H9 (cell line): Measurements from ENCODE around the gene BASP1. TPM values are rescaled to one million over a fixed set of nuclear protein-coding genes. Genes with fewer than 3 reads are reported as not detected.

Experiments
- DNase-seq: peaks from one replicate; pipeline ENCODE4 v3.0.0-alpha.2; 2017
- H2AFZ ChIP-seq: one replicate; pipeline ENCODE4 v1.6.1; 2013; ENCODE audit warnings: mild to moderate bottlenecking, low read length, control low read depth, moderate library complexity
- H2AK5ac ChIP-seq: 2 replicates; pipeline ENCODE4 v1.6.1; 2013; ENCODE audit warnings: low read length, control low read depth, mixed read lengths; ENCODE audit not compliant: insufficient read length
- H2BK120ac ChIP-seq: one replicate; pipeline ENCODE4 v1.6.1; 2013; ENCODE audit warnings: low read depth, mild to moderate bottlenecking, low read length, control low read depth, inconsistent platforms; ENCODE audit not compliant: poor library complexity, severe bottlenecking
- H2BK12ac ChIP-seq: 2 replicates; pipeline ENCODE4 v1.6.1; 2013; ENCODE audit warnings: low read length, control low read depth, mixed read lengths, low read depth; ENCODE audit not compliant: insufficient read length
- H2BK15ac ChIP-seq: 2 replicates; pipeline ENCODE4 v1.6.1; 2013; ENCODE audit warnings: low read depth, low read length, control low read depth
- H2BK20ac ChIP-seq: one replicate; pipeline ENCODE4 v1.6.1; 2013; ENCODE audit warnings: low read depth, mild to moderate bottlenecking, low read length, control low read depth, inconsistent platforms; ENCODE audit not compliant: poor library complexity, severe bottlenecking
- H2BK5ac ChIP-seq: 2 replicates; pipeline ENCODE4 v1.6.1; 2013; ENCODE audit warnings: low read length, control low read depth, mixed read lengths; ENCODE audit not compliant: insufficient read length
- H3K14ac ChIP-seq: 2 replicates; pipeline ENCODE4 v1.6.1; 2013; ENCODE audit warnings: low read length, control low read depth; ENCODE audit not compliant: insufficient read depth
- H3K18ac ChIP-seq: 2 replicates; pipeline ENCODE4 v1.6.1; 2013; ENCODE audit warnings: low read depth, mild to moderate bottlenecking, mixed read lengths, low read length, control low read depth; ENCODE audit not compliant: insufficient read length
- H3K23ac ChIP-seq: 2 replicates; pipeline ENCODE4 v1.6.1; 2013; ENCODE audit warnings: low read length, control low read depth, mixed read lengths, low read depth; ENCODE audit not compliant: insufficient read length
- H3K23me2 ChIP-seq: 2 replicates; pipeline ENCODE4 v1.6.1; 2013; ENCODE audit warnings: low read depth, mild to moderate bottlenecking, mixed read lengths, low read length, control low read depth; ENCODE audit not compliant: insufficient read length, poor library complexity, severe bottlenecking
- H3K27ac ChIP-seq: 2 replicates; pipeline ENCODE4 v1.5.1; 2013; ENCODE audit warnings: low read length, control low read depth, mixed read lengths, low read depth; ENCODE audit not compliant: insufficient read length
- H3K27me3 ChIP-seq: 2 replicates; pipeline ENCODE4 v1.6.1; 2013; ENCODE audit warnings: low read length, control low read depth, inconsistent platforms; ENCODE audit not compliant: insufficient read depth
- H3K4ac ChIP-seq: 2 replicates; pipeline ENCODE4 v1.6.1; 2013; ENCODE audit warnings: low read depth, mild to moderate bottlenecking, control low read depth, inconsistent platforms, low read length, moderate library complexity
- H3K4me1 ChIP-seq: 2 replicates; pipeline ENCODE4 v1.6.1; 2013; ENCODE audit warnings: low read length, control low read depth, inconsistent platforms; ENCODE audit not compliant: insufficient read depth
- H3K4me2 ChIP-seq: 2 replicates; pipeline ENCODE4 v1.6.1; 2013; ENCODE audit warnings: low read length, control low read depth, mixed read lengths; ENCODE audit not compliant: insufficient read length, insufficient read depth
- H3K56ac ChIP-seq: 2 replicates; pipeline ENCODE4 v1.6.1; 2013; ENCODE audit warnings: low read depth, mild to moderate bottlenecking, mixed read lengths, low read length, control low read depth; ENCODE audit not compliant: insufficient read length
- H3K79me1 ChIP-seq: 2 replicates; pipeline ENCODE4 v1.6.1; 2013; ENCODE audit warnings: low read depth, mild to moderate bottlenecking, moderate library complexity, low read length, control low read depth, inconsistent platforms; ENCODE audit not compliant: insufficient read depth, poor library complexity, severe bottlenecking
- H3K79me2 ChIP-seq: 2 replicates; pipeline ENCODE4 v1.6.1; 2013; ENCODE audit warnings: low read length, control low read depth, inconsistent platforms; ENCODE audit not compliant: insufficient read depth
- H3K9ac ChIP-seq: 2 replicates; pipeline ENCODE4 v1.6.1; 2013; ENCODE audit warnings: low read length, control low read depth, mixed read lengths; ENCODE audit not compliant: insufficient read length; ENCODE audit errors: extremely low read depth
- H3K9me3 ChIP-seq: one replicate; pipeline ENCODE4 v1.6.1; 2013; ENCODE audit warnings: low read depth, low read length, inconsistent platforms; ENCODE audit not compliant: control insufficient read depth
- H3T11ph ChIP-seq: one replicate; pipeline ENCODE4 v1.6.1; 2013; ENCODE audit warnings: mild to moderate bottlenecking, low read length, control low read depth, inconsistent platforms
- H4K20me1 ChIP-seq: one replicate; pipeline ENCODE4 v1.6.1; 2013; ENCODE audit not compliant: control insufficient read depth, insufficient read length, insufficient read depth
- H4K5ac ChIP-seq: 2 replicates; pipeline ENCODE4 v1.6.1; 2013; ENCODE audit warnings: low read depth, mild to moderate bottlenecking, mixed read lengths, low read length, control low read depth; ENCODE audit not compliant: insufficient read length
- H4K8ac ChIP-seq: replicated peaks from 2 replicates; pipeline ENCODE4 v1.6.1; 2013; ENCODE audit warnings: low read length, control low read depth, mixed read lengths, low read depth; ENCODE audit not compliant: insufficient read length
- H4K91ac ChIP-seq: 2 replicates; pipeline ENCODE4 v1.6.1; 2013; ENCODE audit warnings: low read depth, mild to moderate bottlenecking, moderate library complexity, mixed read lengths, low read length, control low read depth; ENCODE audit not compliant: insufficient read length
- H3K27ac Mint-ChIP-seq, 3 experiments: 2 replicates in 2 of 3; 3 replicates in 1 of 3; pipeline ENCODE4 v1.8.0; 2020 to 2021; ENCODE audit warnings: mixed read lengths in 3 of 3, mild to moderate bottlenecking in 1 of 3, moderate library complexity in 1 of 3
- H3K27me3 Mint-ChIP-seq: 2 replicates; pipeline ENCODE4 v1.8.0; 2021; ENCODE audit warnings: low read depth, mild to moderate bottlenecking, moderate library complexity, mixed read lengths
- H3K36me3 Mint-ChIP-seq, 3 experiments: 2 replicates in 2 of 3; 3 replicates in 1 of 3; pipeline ENCODE4 v1.8.0; 2020 to 2021; ENCODE audit warnings: low read depth in 3 of 3, mixed read lengths in 3 of 3; ENCODE audit not compliant: insufficient read depth in 1 of 3
- H3K4me1 Mint-ChIP-seq, 2 experiments: 2 replicates each; pipeline ENCODE4 v1.8.0; 2020; ENCODE audit warnings: mixed read lengths in 2 of 2
- H3K4me3 Mint-ChIP-seq, 2 experiments: 2 replicates in 1 of 2; 3 replicates in 1 of 2; pipeline ENCODE4 v1.8.0; 2020 to 2021; ENCODE audit warnings: mild to moderate bottlenecking in 2 of 2, mixed read lengths in 2 of 2, moderate library complexity in 1 of 2
- H3K9me3 Mint-ChIP-seq, 2 experiments: 2 replicates in 1 of 2; 3 replicates in 1 of 2; pipeline ENCODE4 v1.8.0; 2020; ENCODE audit warnings: mild to moderate bottlenecking in 2 of 2, mixed read lengths in 2 of 2, moderate library complexity in 1 of 2
- WGBS: extraction: QIAGEN DNeasy Blood & Tissue Kit; methylation state at CpG from one replicate; pipeline ENCODE4 v1.1.7; 2013; ENCODE audit warnings: missing lambda C conversion rate, low lambda C conversion rate, mixed read lengths; ENCODE audit not compliant: insufficient read length; ENCODE audit errors: extremely low coverage; 5-methylcytosine and 5-hydroxymethylcytosine counted together
- total RNA-seq: library from RNA; stranded (reverse); gene quantifications from 2 replicates; pipeline ENCODE4 v1.2.1, GENCODE V29; 2021
- TF ChIP-seq, protein P1 (sequence below): fragments of 200-600 bp; sonication (generic); conservative IDR thresholded peaks from 3 replicates; pipeline ENCODE4 v1.8.0; 2021; ENCODE audit warnings: antibody characterized with exemption, mild to moderate bottlenecking

Gene BASP1
- total RNA-seq, 1 experiment from 2014 or later: 180 TPM

DNA sequence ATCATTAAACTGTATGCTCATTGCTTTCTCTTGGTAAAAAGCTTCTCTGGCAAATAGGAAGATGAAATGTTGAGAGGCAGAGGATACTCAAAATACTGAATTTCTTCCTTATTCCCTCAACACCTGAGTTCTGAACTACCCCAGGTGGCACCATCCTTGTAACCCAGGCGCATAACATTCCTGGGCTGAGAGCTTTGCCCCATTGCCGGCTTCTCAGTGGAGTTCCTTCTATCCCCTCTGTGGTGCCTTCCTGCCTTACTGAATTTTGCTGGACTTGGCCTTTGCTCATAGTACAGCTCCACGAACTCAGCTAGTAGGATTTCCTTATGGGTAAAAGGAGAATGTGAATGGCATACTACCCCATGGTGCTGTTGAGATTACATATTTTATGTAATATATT, 54.7 kb downstream of the BASP1 start:
- Histone ChIP-seq H4K20me1 (no peaks in the 10 kb centered on the region), H2AFZ (no peak overlapping the region), H3K23me2 (no peaks in the 10 kb centered on the region), H3K4me1 (peaks cover 3% of the 10 kb centered on the region; the same call in 1 of the 2 replicates), H3K9ac (no peak overlapping the region), H3K27ac (no peak overlapping the region), H2AK5ac (no peak overlapping the region), H3T11ph (no peak overlapping the region), H2BK120ac (no peak overlapping the region), H3K56ac (no peak overlapping the region), H4K8ac (no peak overlapping the region), H2BK5ac (no peak overlapping the region), H4K5ac (no peak overlapping the region), H3K79me1 (peaks cover 6% of the 10 kb centered on the region), H3K4ac (no peak overlapping the region), H2BK20ac (no peak overlapping the region), H3K23ac (no peak overlapping the region), H3K27me3 (no peaks in the 10 kb centered on the region), H3K79me2 (peaks cover 6% of the 10 kb centered on the region; the same call in 1 of the 2 replicates), H3K4me2 (no peak overlapping the region), H3K9me3 (no peaks in the 10 kb centered on the region), H2BK12ac (no peak overlapping the region), H4K91ac (no peak overlapping the region), H3K14ac (no peak overlapping the region), H3K18ac (no peak overlapping the region), H2BK15ac (no peak overlapping the region)
- no peak for DNase-seq
- Mint-ChIP-seq H3K27ac (no peak overlapping the region), H3K27me3 (no peaks in the 10 kb centered on the region), H3K4me1 (peaks cover 15 to 25% of the 10 kb centered on the region in 2 experiments), H3K9me3 (no peaks in the 10 kb centered on the region), H3K4me3 (no peak overlapping the region; a peak in 1 of 5 replicates), H3K36me3 (peaks cover 22 to 56% (median 47%) of the 10 kb centered on the region in 3 experiments)
- TF ChIP-seq, protein P1, sequence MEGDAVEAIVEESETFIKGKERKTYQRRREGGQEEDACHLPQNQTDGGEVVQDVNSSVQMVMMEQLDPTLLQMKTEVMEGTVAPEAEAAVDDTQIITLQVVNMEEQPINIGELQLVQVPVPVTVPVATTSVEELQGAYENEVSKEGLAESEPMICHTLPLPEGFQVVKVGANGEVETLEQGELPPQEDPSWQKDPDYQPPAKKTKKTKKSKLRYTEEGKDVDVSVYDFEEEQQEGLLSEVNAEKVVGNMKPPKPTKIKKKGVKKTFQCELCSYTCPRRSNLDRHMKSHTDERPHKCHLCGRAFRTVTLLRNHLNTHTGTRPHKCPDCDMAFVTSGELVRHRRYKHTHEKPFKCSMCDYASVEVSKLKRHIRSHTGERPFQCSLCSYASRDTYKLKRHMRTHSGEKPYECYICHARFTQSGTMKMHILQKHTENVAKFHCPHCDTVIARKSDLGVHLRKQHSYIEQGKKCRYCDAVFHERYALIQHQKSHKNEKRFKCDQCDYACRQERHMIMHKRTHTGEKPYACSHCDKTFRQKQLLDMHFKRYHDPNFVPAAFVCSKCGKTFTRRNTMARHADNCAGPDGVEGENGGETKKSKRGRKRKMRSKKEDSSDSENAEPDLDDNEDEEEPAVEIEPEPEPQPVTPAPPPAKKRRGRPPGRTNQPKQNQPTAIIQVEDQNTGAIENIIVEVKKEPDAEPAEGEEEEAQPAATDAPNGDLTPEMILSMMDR: no peak
- no CpG with 5 or more reads among the region's 3 CpGs for WGBS
